Dermis microvascular lymphatic vessel endothelial cell (primary cell): ENCODE results near the gene TAS2R20. TPM values are rescaled to one million over a fixed set of nuclear protein-coding genes. Genes with fewer than 3 reads are reported as not detected.

Experiments
- DNase-seq, 2 donors: peaks; one replicate each; pipeline versions ENCODE4 v3.0.0 to v3.0.0-alpha.2; 2010; ENCODE audit warnings: low read depth in 2 of 2
- total RNA-seq: library from RNA; depleted of rRNA; stranded (reverse); fragments of >200 nt; gene quantifications from 2 replicates; pipeline ENCODE4 v1.2.1, GENCODE V29; 2014

The TAS2R20 gene
- total RNA-seq, 1 donor from 2014 or later = 1.3 TPM

DNA sequence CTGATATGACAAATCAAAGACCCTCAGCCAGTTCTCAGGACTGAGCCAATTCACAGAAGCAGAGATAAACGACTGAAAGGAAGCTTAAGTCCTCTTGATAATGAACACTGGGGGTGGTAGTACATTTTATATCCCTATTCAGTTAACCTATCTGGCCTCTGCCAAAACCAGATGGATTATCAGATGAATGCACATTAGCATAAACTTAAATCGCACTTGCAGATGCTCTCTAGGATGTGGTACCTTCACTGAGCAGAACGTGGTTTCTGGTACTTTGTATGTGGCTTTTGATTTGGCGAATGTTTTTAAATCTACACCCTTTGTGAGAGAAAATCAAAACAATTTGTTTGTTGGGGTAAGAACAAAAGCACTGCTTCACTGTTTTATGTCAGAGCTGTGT lies 37.9 kb downstream of the TAS2R20 start:
- DNase-seq = no peak

DNA sequence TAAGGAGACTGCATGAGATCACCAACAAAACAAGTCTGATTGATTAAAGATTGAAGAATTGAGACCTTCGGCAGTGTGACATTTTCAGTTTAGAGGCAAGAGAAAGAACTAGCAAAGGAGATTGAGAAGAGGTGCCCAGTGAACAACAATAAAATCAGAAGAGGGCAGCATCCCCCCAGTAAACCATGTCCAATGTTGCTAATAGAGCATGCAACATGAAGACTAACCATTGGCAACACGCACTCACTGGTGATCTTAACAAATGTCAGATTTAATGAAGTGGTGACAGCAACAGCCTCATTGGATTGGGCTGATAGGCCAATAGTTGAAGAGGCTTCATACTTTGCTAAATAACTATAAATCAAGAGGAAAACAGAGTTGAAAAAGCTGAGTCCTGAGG lies 38.3 kb downstream of the TAS2R20 start:
- DNase-seq = peak; percentile 31 to 48

DNA sequence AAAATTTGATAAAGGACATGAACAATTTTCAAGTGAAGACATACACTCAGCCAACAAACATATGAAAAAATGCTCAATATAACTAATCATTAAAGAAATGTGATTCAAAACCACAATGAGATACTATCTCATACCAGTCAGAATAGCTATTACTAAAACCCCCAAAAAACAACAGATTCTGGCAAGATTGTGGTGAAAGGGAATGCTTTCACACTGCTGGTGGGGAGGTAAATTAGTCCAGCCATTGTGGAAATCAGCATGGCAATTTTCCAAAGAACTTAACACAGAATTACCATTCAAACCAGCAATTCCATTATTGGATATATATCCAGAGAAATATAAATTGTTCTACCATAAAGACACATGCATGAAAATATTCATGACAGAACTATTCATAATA lies 40.4 kb downstream of the TAS2R20 start:
- no peak for DNase-seq

DNA sequence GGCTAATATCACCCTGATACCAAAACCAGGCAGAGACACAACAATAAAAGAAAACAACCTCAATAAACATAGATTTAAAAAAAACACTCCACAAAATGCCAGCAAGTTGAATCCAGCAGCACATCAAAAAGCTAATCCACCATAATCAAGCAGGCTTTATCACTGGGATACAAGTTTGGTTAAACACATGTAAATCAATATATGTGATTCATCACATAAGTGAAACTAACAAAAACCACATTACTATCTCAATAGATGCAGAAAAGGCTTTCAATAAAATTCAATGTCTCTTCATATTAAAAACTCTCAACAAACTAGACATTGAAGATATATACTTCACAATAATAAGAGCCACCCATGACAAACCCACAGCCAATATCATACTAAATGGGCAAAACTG lies 42.0 kb downstream of the TAS2R20 start:
- DNase-seq = no peak

DNA sequence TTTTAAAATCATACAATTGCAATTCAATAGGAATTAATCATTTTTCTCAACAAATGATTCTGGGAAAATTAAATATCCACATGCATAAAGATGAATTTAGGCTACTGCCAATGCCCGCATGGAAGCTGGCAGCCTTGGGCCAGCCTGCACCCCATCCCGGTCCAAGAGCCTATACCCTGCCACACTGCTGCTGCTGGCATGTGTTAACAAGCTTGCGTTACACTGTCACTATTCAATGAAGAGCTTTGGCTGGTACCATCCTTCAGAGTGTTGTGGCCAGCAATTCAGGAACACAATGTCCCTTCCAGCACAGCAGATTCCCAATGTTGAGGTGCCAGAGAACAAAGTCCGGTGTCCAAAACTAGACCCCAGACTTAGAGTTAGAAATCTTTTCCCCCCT lies 45.5 kb downstream of the TAS2R20 start:
- DNase-seq = no peak

Other genes starting within 250 kb of the TAS2R20 start
- under 0.01 TPM in 1 of 2 replicates, not detected in the other for gene TAS2R7, start 195.7 kb downstream of the TAS2R20 start, total RNA-seq
- gene TAS2R8, start 191.0 kb downstream of the TAS2R20 start, total RNA-seq = not detected in 2 replicates
- not detected in 2 replicates for gene TAS2R9, start 188.1 kb downstream of the TAS2R20 start, total RNA-seq
- gene TAS2R10, start 171.9 kb downstream of the TAS2R20 start, total RNA-seq = 0.13 and 0.51 TPM in 2 replicates
- gene PRR4, start 148.8 kb downstream of the TAS2R20 start, total RNA-seq = 0.13 and 0.51 TPM in 2 replicates
- 6.5 and 10.5 TPM in 2 replicates for gene PRH1, start 114.0 kb downstream of the TAS2R20 start, total RNA-seq
- 0.39 and 0.63 TPM in 2 replicates for gene TAS2R13, start 88.7 kb downstream of the TAS2R20 start, total RNA-seq
- gene PRH2, start 69.1 kb downstream of the TAS2R20 start, total RNA-seq = not detected in 2 replicates
- 0.90 and 1.0 TPM in 2 replicates for gene TAS2R14, start 59.0 kb downstream of the TAS2R20 start, total RNA-seq
- 1.2 and 1.8 TPM in 2 replicates for gene TAS2R50, start 11.4 kb downstream of the TAS2R20 start, total RNA-seq
- gene TAS2R19, start 24.3 kb upstream of the TAS2R20 start, total RNA-seq = 1.7 and 3.4 TPM in 2 replicates
- gene TAS2R31, start 33.1 kb upstream of the TAS2R20 start, total RNA-seq = 1.2 and 2.3 TPM in 2 replicates
- 1.0 and 1.4 TPM in 2 replicates for gene TAS2R46, start 64.0 kb upstream of the TAS2R20 start, total RNA-seq
- gene TAS2R43, start 94.0 kb upstream of the TAS2R20 start, total RNA-seq = 0.26 and 1.6 TPM in 2 replicates
- gene TAS2R30, start 136.3 kb upstream of the TAS2R20 start, total RNA-seq = 1.3 and 2.0 TPM in 2 replicates
- 3.2 and 4.2 TPM in 2 replicates for gene SMIM10L1, start 172.9 kb upstream of the TAS2R20 start, total RNA-seq
- not detected in 2 replicates for gene TAS2R42, start 188.6 kb upstream of the TAS2R20 start, total RNA-seq